Upper lobe of right lung (tissue), 1 donor: ENCODE data around the gene C11orf91. TPM values are rescaled to one million over a fixed set of nuclear protein-coding genes. Genes with fewer than 3 reads are reported as not detected.
"Not testable (repeated sequence)": the region's sequence is repeated elsewhere in the genome, so short reads cannot be mapped to it uniquely, and the experiment has no call there.

Experiments
- ATAC-seq: fragments of 200-7000 bp; cut with Tn5 transposase; one replicate; pipeline ENCODE4 v1.9.1; 2020; ENCODE audit warnings: mild to moderate bottlenecking, moderate library complexity
- DNase-seq: peaks from one replicate; pipeline ENCODE4 v3.0.0-alpha.2; 2020
- H3K27ac ChIP-seq: fragments of 200-600 bp; one replicate; pipeline ENCODE4 v1.8.0; 2022
- H3K27me3 ChIP-seq: fragments of 200-600 bp; one replicate; pipeline ENCODE4 v1.8.0; 2022; ENCODE audit warnings: mild to moderate bottlenecking
- H3K36me3 ChIP-seq: fragments of 200-600 bp; one replicate; pipeline ENCODE4 v1.8.0; 2022
- H3K4me1 ChIP-seq: fragments of 200-600 bp; one replicate; pipeline ENCODE4 v1.8.0; 2022
- H3K4me3 ChIP-seq: fragments of 200-600 bp; one replicate; pipeline ENCODE4 v1.8.0; 2022; ENCODE audit warnings: mild to moderate bottlenecking
- H3K9me3 ChIP-seq: fragments of 200-600 bp; one replicate; pipeline ENCODE4 v1.8.0; 2022
- CTCF ChIP-seq: fragments of 200-600 bp; IDR thresholded peaks from one replicate; pipeline ENCODE4 v1.8.0; 2022; ENCODE audit warnings: antibody characterized with exemption
- intact Hi-C: fragments of 100-400 bp; cut with DNase I; formaldehyde crosslinking; loops from one replicate; pipeline ENCODE4 v1.11.0; 2022
- total RNA-seq: library from RNA; stranded (reverse); fragmentation: NEBNext Ultra II Directional; extraction: Animal tissue kit (Norgen Biotek cat#: 25700); gene quantifications from one replicate; pipeline ENCODE4 v1.2.1, GENCODE V29; 2021
- donor health status: DM: no; HTN: yes; CAD: no; lungs with severe emphysema.

C11orf91 gene
- total RNA-seq, 1 donor from 2014 or later = 1.5 TPM

GRCh38 chr11:33665350-33666106 lies 35.1 kb downstream of the C11orf91 start:
- ATAC-seq = peak; percentile 7
- no peak overlapping the region for H3K4me3 ChIP-seq

GRCh38 chr11:33664827-33665226 lies 35.8 kb downstream of the C11orf91 start:
- Histone ChIP-seq H3K4me3 (no peak overlapping the region), H3K27ac (no peak overlapping the region), H3K27me3 (no peaks in the 10 kb centered on the region), H3K36me3 (no peaks in the 10 kb centered on the region), H3K9me3 (no peaks in the 10 kb centered on the region), H3K4me1 (no peaks in the 10 kb centered on the region)
- intact Hi-C loops = no loop called here
- TF ChIP-seq CTCF = no peak
- ATAC-seq = no peak
- DNase-seq = no peak

More at GRCh38 chr11:33665350-33666106, 35.1 kb downstream of the C11orf91 start:
- intact Hi-C loops = no loop called here
- no peak for DNase-seq
- no peak for TF ChIP-seq CTCF
- Histone ChIP-seq H3K9me3 (no peaks in the 10 kb centered on the region), H3K27me3 (no peaks in the 10 kb centered on the region), H3K27ac (no peak overlapping the region), H3K36me3 (no peaks in the 10 kb centered on the region), H3K4me1 (no peaks in the 10 kb centered on the region)

- Histone ChIP-seq H3K27ac (no peak overlapping the region), H3K4me3 (no peak overlapping the region), H3K36me3 (no peaks in the 10 kb centered on the region), H3K4me1 (no peaks in the 10 kb centered on the region), H3K9me3 (no peaks in the 10 kb centered on the region), H3K27me3 (no peaks in the 10 kb centered on the region)
- DNase-seq (no peak), ATAC-seq (no peak)
- TF ChIP-seq CTCF = no peak
- intact Hi-C loops = no loop called here
Observed at GRCh38 chr11:33664166-33664565, 36.5 kb downstream of the C11orf91 start.

GRCh38 chr11:33663121-33663520 lies 37.5 kb downstream of the C11orf91 start:
- H3K9me3 ChIP-seq = no peaks in the 10 kb centered on the region
- DNase-seq (no peak), ATAC-seq (no peak)
- no peak for TF ChIP-seq CTCF
- intact Hi-C loops = no loop called here
- H3K27me3 ChIP-seq = no peaks in the 10 kb centered on the region
- H3K4me1 ChIP-seq = no peaks in the 10 kb centered on the region
- no peaks in the 10 kb centered on the region for H3K36me3 ChIP-seq
- no peak overlapping the region for H3K4me3 ChIP-seq
- H3K27ac ChIP-seq = no peak overlapping the region

GRCh38 chr11:33661526-33661925 lies 39.1 kb downstream of the C11orf91 start:
- intact Hi-C loops, DNase-seq, H3K27me3 ChIP-seq, H3K36me3 ChIP-seq, H3K27ac ChIP-seq, H3K9me3 ChIP-seq, H3K4me1 ChIP-seq, ATAC-seq, H3K4me3 ChIP-seq: not testable (repeated sequence)

- intact Hi-C loops = no loop called here
- H3K4me1 ChIP-seq = no peaks in the 10 kb centered on the region
- H3K27ac ChIP-seq = no peak overlapping the region
- DNase-seq (no peak), ATAC-seq (no peak)
- no peak overlapping the region for H3K4me3 ChIP-seq
- H3K27me3 ChIP-seq = no peaks in the 10 kb centered on the region
- no peaks in the 10 kb centered on the region for H3K36me3 ChIP-seq
- no peak for TF ChIP-seq CTCF
- H3K9me3 ChIP-seq = no peaks in the 10 kb centered on the region
Observed at GRCh38 chr11:33660962-33661361, 39.7 kb downstream of the C11orf91 start.
